H9 (cell line): Measurements from ENCODE around the gene TMEM114. TPM values are rescaled to one million over a fixed set of nuclear protein-coding genes. Genes with fewer than 3 reads are reported as not detected.
A peak's percentile ranks its signal among the peaks of the same experiment; 100 is the strongest.

Experiments
- DNase-seq: peaks from one replicate; pipeline ENCODE4 v3.0.0-alpha.2; 2017
- H2AFZ ChIP-seq: one replicate; pipeline ENCODE4 v1.6.1; 2013; ENCODE audit warnings: mild to moderate bottlenecking, low read length, control low read depth, moderate library complexity
- H2AK5ac ChIP-seq: 2 replicates; pipeline ENCODE4 v1.6.1; 2013; ENCODE audit warnings: low read length, control low read depth, mixed read lengths; ENCODE audit not compliant: insufficient read length
- H2BK120ac ChIP-seq: one replicate; pipeline ENCODE4 v1.6.1; 2013; ENCODE audit warnings: low read depth, mild to moderate bottlenecking, low read length, control low read depth, inconsistent platforms; ENCODE audit not compliant: poor library complexity, severe bottlenecking
- H2BK12ac ChIP-seq: 2 replicates; pipeline ENCODE4 v1.6.1; 2013; ENCODE audit warnings: low read length, control low read depth, mixed read lengths, low read depth; ENCODE audit not compliant: insufficient read length
- H2BK15ac ChIP-seq: 2 replicates; pipeline ENCODE4 v1.6.1; 2013; ENCODE audit warnings: low read depth, low read length, control low read depth
- H2BK20ac ChIP-seq: one replicate; pipeline ENCODE4 v1.6.1; 2013; ENCODE audit warnings: low read depth, mild to moderate bottlenecking, low read length, control low read depth, inconsistent platforms; ENCODE audit not compliant: poor library complexity, severe bottlenecking
- H2BK5ac ChIP-seq: 2 replicates; pipeline ENCODE4 v1.6.1; 2013; ENCODE audit warnings: low read length, control low read depth, mixed read lengths; ENCODE audit not compliant: insufficient read length
- H3K14ac ChIP-seq: 2 replicates; pipeline ENCODE4 v1.6.1; 2013; ENCODE audit warnings: low read length, control low read depth; ENCODE audit not compliant: insufficient read depth
- H3K18ac ChIP-seq: 2 replicates; pipeline ENCODE4 v1.6.1; 2013; ENCODE audit warnings: low read depth, mild to moderate bottlenecking, mixed read lengths, low read length, control low read depth; ENCODE audit not compliant: insufficient read length
- H3K23ac ChIP-seq: 2 replicates; pipeline ENCODE4 v1.6.1; 2013; ENCODE audit warnings: low read length, control low read depth, mixed read lengths, low read depth; ENCODE audit not compliant: insufficient read length
- H3K23me2 ChIP-seq: 2 replicates; pipeline ENCODE4 v1.6.1; 2013; ENCODE audit warnings: low read depth, mild to moderate bottlenecking, mixed read lengths, low read length, control low read depth; ENCODE audit not compliant: insufficient read length, poor library complexity, severe bottlenecking
- H3K27ac ChIP-seq: 2 replicates; pipeline ENCODE4 v1.5.1; 2013; ENCODE audit warnings: low read length, control low read depth, mixed read lengths, low read depth; ENCODE audit not compliant: insufficient read length
- H3K27me3 ChIP-seq: 2 replicates; pipeline ENCODE4 v1.6.1; 2013; ENCODE audit warnings: low read length, control low read depth, inconsistent platforms; ENCODE audit not compliant: insufficient read depth
- H3K4ac ChIP-seq: 2 replicates; pipeline ENCODE4 v1.6.1; 2013; ENCODE audit warnings: low read depth, mild to moderate bottlenecking, control low read depth, inconsistent platforms, low read length, moderate library complexity
- H3K4me1 ChIP-seq: 2 replicates; pipeline ENCODE4 v1.6.1; 2013; ENCODE audit warnings: low read length, control low read depth, inconsistent platforms; ENCODE audit not compliant: insufficient read depth
- H3K4me2 ChIP-seq: 2 replicates; pipeline ENCODE4 v1.6.1; 2013; ENCODE audit warnings: low read length, control low read depth, mixed read lengths; ENCODE audit not compliant: insufficient read length, insufficient read depth
- H3K56ac ChIP-seq: 2 replicates; pipeline ENCODE4 v1.6.1; 2013; ENCODE audit warnings: low read depth, mild to moderate bottlenecking, mixed read lengths, low read length, control low read depth; ENCODE audit not compliant: insufficient read length
- H3K79me1 ChIP-seq: 2 replicates; pipeline ENCODE4 v1.6.1; 2013; ENCODE audit warnings: low read depth, mild to moderate bottlenecking, moderate library complexity, low read length, control low read depth, inconsistent platforms; ENCODE audit not compliant: insufficient read depth, poor library complexity, severe bottlenecking
- H3K79me2 ChIP-seq: 2 replicates; pipeline ENCODE4 v1.6.1; 2013; ENCODE audit warnings: low read length, control low read depth, inconsistent platforms; ENCODE audit not compliant: insufficient read depth
- H3K9ac ChIP-seq: 2 replicates; pipeline ENCODE4 v1.6.1; 2013; ENCODE audit warnings: low read length, control low read depth, mixed read lengths; ENCODE audit not compliant: insufficient read length; ENCODE audit errors: extremely low read depth
- H3K9me3 ChIP-seq: one replicate; pipeline ENCODE4 v1.6.1; 2013; ENCODE audit warnings: low read depth, low read length, inconsistent platforms; ENCODE audit not compliant: control insufficient read depth
- H3T11ph ChIP-seq: one replicate; pipeline ENCODE4 v1.6.1; 2013; ENCODE audit warnings: mild to moderate bottlenecking, low read length, control low read depth, inconsistent platforms
- H4K20me1 ChIP-seq: one replicate; pipeline ENCODE4 v1.6.1; 2013; ENCODE audit not compliant: control insufficient read depth, insufficient read length, insufficient read depth
- H4K5ac ChIP-seq: 2 replicates; pipeline ENCODE4 v1.6.1; 2013; ENCODE audit warnings: low read depth, mild to moderate bottlenecking, mixed read lengths, low read length, control low read depth; ENCODE audit not compliant: insufficient read length
- H4K8ac ChIP-seq: replicated peaks from 2 replicates; pipeline ENCODE4 v1.6.1; 2013; ENCODE audit warnings: low read length, control low read depth, mixed read lengths, low read depth; ENCODE audit not compliant: insufficient read length
- H4K91ac ChIP-seq: 2 replicates; pipeline ENCODE4 v1.6.1; 2013; ENCODE audit warnings: low read depth, mild to moderate bottlenecking, moderate library complexity, mixed read lengths, low read length, control low read depth; ENCODE audit not compliant: insufficient read length
- H3K27ac Mint-ChIP-seq, 3 experiments: 2 replicates in 2 of 3; 3 replicates in 1 of 3; pipeline ENCODE4 v1.8.0; 2020 to 2021; ENCODE audit warnings: mixed read lengths in 3 of 3, mild to moderate bottlenecking in 1 of 3, moderate library complexity in 1 of 3
- H3K27me3 Mint-ChIP-seq: 2 replicates; pipeline ENCODE4 v1.8.0; 2021; ENCODE audit warnings: low read depth, mild to moderate bottlenecking, moderate library complexity, mixed read lengths
- H3K36me3 Mint-ChIP-seq, 3 experiments: 2 replicates in 2 of 3; 3 replicates in 1 of 3; pipeline ENCODE4 v1.8.0; 2020 to 2021; ENCODE audit warnings: low read depth in 3 of 3, mixed read lengths in 3 of 3; ENCODE audit not compliant: insufficient read depth in 1 of 3
- H3K4me1 Mint-ChIP-seq, 2 experiments: 2 replicates each; pipeline ENCODE4 v1.8.0; 2020; ENCODE audit warnings: mixed read lengths in 2 of 2
- H3K4me3 Mint-ChIP-seq, 2 experiments: 2 replicates in 1 of 2; 3 replicates in 1 of 2; pipeline ENCODE4 v1.8.0; 2020 to 2021; ENCODE audit warnings: mild to moderate bottlenecking in 2 of 2, mixed read lengths in 2 of 2, moderate library complexity in 1 of 2
- H3K9me3 Mint-ChIP-seq, 2 experiments: 2 replicates in 1 of 2; 3 replicates in 1 of 2; pipeline ENCODE4 v1.8.0; 2020; ENCODE audit warnings: mild to moderate bottlenecking in 2 of 2, mixed read lengths in 2 of 2, moderate library complexity in 1 of 2
- CTCF ChIP-seq: fragments of 200-600 bp; sonication (generic); conservative IDR thresholded peaks from 3 replicates; pipeline ENCODE4 v1.8.0; 2021; ENCODE audit warnings: antibody characterized with exemption, mild to moderate bottlenecking
- WGBS: extraction: QIAGEN DNeasy Blood & Tissue Kit; methylation state at CpG from one replicate; pipeline ENCODE4 v1.1.7; 2013; ENCODE audit warnings: missing lambda C conversion rate, low lambda C conversion rate, mixed read lengths; ENCODE audit not compliant: insufficient read length; ENCODE audit errors: extremely low coverage; 5-methylcytosine and 5-hydroxymethylcytosine counted together
- total RNA-seq: library from RNA; stranded (reverse); gene quantifications from 2 replicates; pipeline ENCODE4 v1.2.1, GENCODE V29; 2021

The TMEM114 gene
- total RNA-seq, 1 experiment from 2014 or later: 0.33 TPM

GRCh38 chr16:8576141-8577004 is 13.9 kb downstream of the TMEM114 start:
- no peak overlapping the region for H3K14ac ChIP-seq
- no peak overlapping the region for H3K23ac ChIP-seq
- no peak overlapping the region for H3K4me2 ChIP-seq
- H4K91ac ChIP-seq: no peak overlapping the region
- no peak overlapping the region for H3K27ac ChIP-seq
- no peaks in the 10 kb centered on the region for H3K27me3 ChIP-seq
- DNase-seq: no peak
- WGBS: no CpG with 5 or more reads among the region's 4 CpGs
- no peak overlapping the region for H3K9ac ChIP-seq
- Mint-ChIP-seq H3K4me1 (peaks cover 20 to 22% of the 10 kb centered on the region in 2 experiments), H3K4me3 (no peak overlapping the region), H3K27me3 (peaks cover 4% of the 10 kb centered on the region), H3K36me3 (no peaks in the 10 kb centered on the region), H3K9me3 (peaks cover 2 to 4% of the 10 kb centered on the region in 2 experiments; a peak in 3 of 5 replicates), H3K27ac (peak overlapping the region in 1 of 3 experiments; percentile 14; a peak in 2 of 7 replicates)
- H3K9me3 ChIP-seq: no peaks in the 10 kb centered on the region
- no peaks in the 10 kb centered on the region for H4K20me1 ChIP-seq
- H3K56ac ChIP-seq: no peak overlapping the region
- no peak overlapping the region for H4K8ac ChIP-seq
- no peaks in the 10 kb centered on the region; the same call in 1 of the 2 replicates for H3K4me1 ChIP-seq
- TF ChIP-seq CTCF: no peak
- H2AFZ ChIP-seq: no peak overlapping the region
- H3K79me1 ChIP-seq: no peaks in the 10 kb centered on the region
- H2BK15ac ChIP-seq: no peak overlapping the region
- H2BK20ac ChIP-seq: no peak overlapping the region
- no peak overlapping the region for H4K5ac ChIP-seq
- H2BK120ac ChIP-seq: no peak overlapping the region
- no peak overlapping the region for H3T11ph ChIP-seq
- H3K79me2 ChIP-seq: no peaks in the 10 kb centered on the region
- no peaks in the 10 kb centered on the region for H3K23me2 ChIP-seq
- H2BK12ac ChIP-seq: no peak overlapping the region
- no peak overlapping the region for H2AK5ac ChIP-seq
- H2BK5ac ChIP-seq: no peak overlapping the region
- H3K4ac ChIP-seq: no peak overlapping the region
- no peak overlapping the region for H3K18ac ChIP-seq
